Keratinocyte (primary cell): ENCODE results near the gene MAMDC2. TPM values are rescaled to one million over a fixed set of nuclear protein-coding genes. Genes with fewer than 3 reads are reported as not detected.

Experiments
- DNase-seq: peaks from one replicate; pipeline ENCODE4 v3.0.0-alpha.2; 2011; ENCODE audit warnings: low read depth, missing footprints, low spot score
- FAIRE-seq: peaks from 2 replicates; lab custom pipeline; 2011; peaks lifted over from hg19 to GRCh38; lab: Jason Lieb, UNC
- H2AFZ ChIP-seq: 2 replicates; pipeline ENCODE4 v1.6.0; 2012; ENCODE audit warnings: low read length, control low read depth, inconsistent platforms; ENCODE audit not compliant: control insufficient read depth
- H3K27ac ChIP-seq: 2 replicates; pipeline ENCODE4 v1.5.1; 2011; ENCODE audit warnings: low read length; ENCODE audit not compliant: control insufficient read depth, insufficient read depth
- H3K27me3 ChIP-seq: 3 replicates; pipeline ENCODE4 v1.6.0; 2011; ENCODE audit warnings: low read length; ENCODE audit not compliant: control insufficient read depth, insufficient read depth; ENCODE audit errors: extremely low read depth
- H3K36me3 ChIP-seq, 2 experiments: 2 replicates in 1 of 2; 3 replicates in 1 of 2; pipeline ENCODE4 v1.5.1; 2011; ENCODE audit warnings: low read length in 2 of 2, mild to moderate bottlenecking in 1 of 2; ENCODE audit not compliant: control insufficient read depth in 2 of 2, insufficient read depth in 2 of 2; ENCODE audit errors: extremely low read depth in 1 of 2
- H3K4me1 ChIP-seq: 3 replicates; pipeline ENCODE4 v1.5.1; 2011; ENCODE audit warnings: low read length; ENCODE audit not compliant: control insufficient read depth, insufficient read depth; ENCODE audit errors: extremely low read depth
- H3K4me2 ChIP-seq: 3 replicates; pipeline ENCODE4 v1.6.0; 2011; ENCODE audit warnings: low read depth, low read length; ENCODE audit not compliant: control insufficient read depth, insufficient read depth; ENCODE audit errors: extremely low read depth
- H3K4me3 ChIP-seq, 3 experiments: fragments of 200-600 bp in 1 of 3; sonication (generic) in 1 of 3; 2 replicates in 2 of 3; 3 replicates in 1 of 3; pipeline ENCODE4 v1.5.1; 2011 to 2016; ENCODE audit warnings: low read length in 3 of 3, mild to moderate bottlenecking in 3 of 3, control low read depth in 2 of 3, inconsistent platforms in 1 of 3, low read depth in 1 of 3, mixed read lengths in 1 of 3, mixed run types in 1 of 3, moderate library complexity in 1 of 3; ENCODE audit not compliant: control insufficient read depth in 2 of 3, insufficient read depth in 2 of 3; ENCODE audit errors: extremely low read depth in 1 of 3
- H3K79me2 ChIP-seq: 2 replicates; pipeline ENCODE4 v1.6.0; 2012; ENCODE audit warnings: low read length; ENCODE audit not compliant: control insufficient read depth, insufficient read depth
- H3K9ac ChIP-seq: 3 replicates; pipeline ENCODE4 v1.6.0; 2011; ENCODE audit warnings: low read length; ENCODE audit not compliant: control insufficient read depth, insufficient read depth; ENCODE audit errors: extremely low read depth
- H3K9me1 ChIP-seq: 3 replicates; pipeline ENCODE4 v1.6.0; 2011; ENCODE audit warnings: low read length; ENCODE audit not compliant: control insufficient read depth, insufficient read depth; ENCODE audit errors: extremely low read depth
- H3K9me3 ChIP-seq: 2 replicates; pipeline ENCODE4 v1.5.1; 2012; ENCODE audit warnings: low read depth, low read length; ENCODE audit not compliant: control insufficient read depth
- H4K20me1 ChIP-seq: 3 replicates; pipeline ENCODE4 v1.6.0; 2011; ENCODE audit warnings: low read length; ENCODE audit not compliant: control insufficient read depth, insufficient read depth; ENCODE audit errors: extremely low read depth
- EZH2 ChIP-seq: IDR thresholded peaks from one replicate; pipeline ENCODE4 v1.6.1; 2012; ENCODE audit warnings: inconsistent platforms, mild to moderate bottlenecking, low read length, moderate library complexity
- dilution Hi-C: fragments of 300-500 bp; cut with MboI; formaldehyde crosslinking; loops from one replicate; pipeline ENCODE4 v1.7.0; 2020; ENCODE audit warnings: low sequenced_read_pairs; ENCODE audit not compliant: extremely low pct_ligation_motif_present
- polyA minus RNA-seq, 3 experiments: library from RNA; depleted of rRNA, polyadenylated mRNA; stranded (reverse); fragments of >200 nt; gene quantifications; 1 replicate in 1 of 3; 2 replicates in 1 of 3; 3 replicates in 1 of 3; pipeline ENCODE4 v1.2.3, GENCODE V29; 2011
- polyA plus RNA-seq, 5 experiments: library from polyadenylated mRNA; depleted of rRNA in 3 of 5; stranded (reverse) in 3 of 5; stranded (forward) in 1 of 5; unstranded in 1 of 5; fragments of >200 nt; gene quantifications; 1 replicate in 1 of 5; 2 replicates in 3 of 5; 3 replicates in 1 of 5; pipeline versions ENCODE4 v1.2.1 to v1.2.3, GENCODE V29; 2011 to 2012; ENCODE audit warnings: missing spikeins in 2 of 5, low read depth in 1 of 5, low replicate concordance in 1 of 5
- TF ChIP-seq, protein P1 (sequence below), 3 experiments: IDR thresholded peaks in 1 of 3; conservative IDR thresholded peaks in 1 of 3; optimal IDR thresholded peaks in 1 of 3; 2 replicates in 2 of 3; 3 replicates in 1 of 3; pipeline versions ENCODE3 to v1.5.1; 2011; ENCODE audit warnings: low read length in 3 of 3, mild to moderate bottlenecking in 3 of 3, moderate library complexity in 2 of 3, control low read depth in 1 of 3, inconsistent platforms in 1 of 3; ENCODE audit not compliant: insufficient read depth in 2 of 3; ENCODE audit errors: extremely low read depth in 1 of 3

MAMDC2 gene, protein sequence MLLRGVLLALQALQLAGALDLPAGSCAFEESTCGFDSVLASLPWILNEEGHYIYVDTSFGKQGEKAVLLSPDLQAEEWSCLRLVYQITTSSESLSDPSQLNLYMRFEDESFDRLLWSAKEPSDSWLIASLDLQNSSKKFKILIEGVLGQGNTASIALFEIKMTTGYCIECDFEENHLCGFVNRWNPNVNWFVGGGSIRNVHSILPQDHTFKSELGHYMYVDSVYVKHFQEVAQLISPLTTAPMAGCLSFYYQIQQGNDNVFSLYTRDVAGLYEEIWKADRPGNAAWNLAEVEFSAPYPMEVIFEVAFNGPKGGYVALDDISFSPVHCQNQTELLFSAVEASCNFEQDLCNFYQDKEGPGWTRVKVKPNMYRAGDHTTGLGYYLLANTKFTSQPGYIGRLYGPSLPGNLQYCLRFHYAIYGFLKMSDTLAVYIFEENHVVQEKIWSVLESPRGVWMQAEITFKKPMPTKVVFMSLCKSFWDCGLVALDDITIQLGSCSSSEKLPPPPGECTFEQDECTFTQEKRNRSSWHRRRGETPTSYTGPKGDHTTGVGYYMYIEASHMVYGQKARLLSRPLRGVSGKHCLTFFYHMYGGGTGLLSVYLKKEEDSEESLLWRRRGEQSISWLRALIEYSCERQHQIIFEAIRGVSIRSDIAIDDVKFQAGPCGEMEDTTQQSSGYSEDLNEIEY
- polyA plus RNA-seq (1.3 to 8.2 TPM (median 4.2 TPM) in 3 replicates), polyA minus RNA-seq (2.0 to 4.7 TPM (median 4.4 TPM) in 3 replicates)
- polyA plus RNA-seq (2011; ENCODE audit: low read depth) = 0.21 TPM
- 0.83 and 1.1 TPM in 2 replicates for polyA plus RNA-seq (2011; cell fraction: cytosol; rRNA removed)
- 3.7 and 4.0 TPM in 2 replicates for polyA plus RNA-seq (2011; cell fraction: nucleus; rRNA removed)
- 0.31 and 6.7 TPM in 2 replicates for polyA plus RNA-seq (2012; ENCODE audit: low replicate concordance)
- 1.5 TPM for polyA minus RNA-seq (2011; cell fraction: cytosol; rRNA and poly(A)+ RNA removed)
- 3.3 and 4.8 TPM in 2 replicates for polyA minus RNA-seq (2011; cell fraction: nucleus; rRNA and poly(A)+ RNA removed)

DNA sequence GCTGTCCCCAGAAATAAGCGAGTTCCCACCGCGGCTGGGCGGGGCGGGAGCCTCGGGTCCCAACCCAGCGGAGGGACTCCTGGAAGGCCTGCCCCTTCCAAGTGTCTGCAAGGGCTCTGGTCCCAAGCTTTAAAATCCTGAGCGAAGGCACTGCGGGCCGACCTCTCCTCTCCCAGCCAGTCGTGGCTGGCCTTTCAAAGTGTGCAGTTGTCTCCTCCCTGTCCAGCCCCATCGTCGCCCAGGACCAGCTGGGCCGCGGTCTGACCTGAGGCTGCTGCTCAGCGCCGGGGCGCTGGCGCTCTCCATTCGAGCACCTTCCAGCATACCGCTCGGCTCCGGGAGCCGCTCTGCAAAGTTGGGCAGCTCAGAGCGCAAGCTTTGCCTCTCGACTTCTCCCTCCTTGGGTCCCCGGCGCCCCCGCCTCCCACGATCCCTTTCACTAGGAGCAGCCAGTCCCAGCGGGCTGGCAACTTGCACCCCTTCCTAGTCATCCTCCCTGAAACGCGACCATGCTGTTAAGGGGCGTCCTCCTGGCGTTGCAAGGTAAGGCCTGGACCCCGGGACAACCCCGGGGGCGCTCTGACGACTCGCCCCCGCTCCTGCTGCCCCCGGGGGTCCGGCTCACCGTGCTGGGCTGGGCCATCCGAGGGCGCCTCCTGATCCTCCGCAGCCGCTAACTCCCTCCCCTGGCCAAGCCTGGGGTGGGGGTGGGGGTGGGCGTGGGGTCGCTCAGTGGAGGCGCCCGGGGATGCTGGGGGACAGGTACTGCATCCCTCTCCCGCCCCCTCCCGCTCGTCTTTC, at the start of gene MAMDC2:
MAMDC2 (plus strand) TSS at position 160 of the 801 bp plus-strand sequence; CDS start at position 510, 350 bp downstream.
- Histone ChIP-seq H3K27me3 (no peaks in the 10 kb centered on the region), H3K9ac (peak within 1 kb of the TSS; percentile 65), H3K36me3 (no peaks in the 10 kb centered on the region), H3K4me2 (peak within 1 kb of the TSS; percentile 91), H3K27ac (peak within 1 kb of the TSS; percentile 32), H3K4me1 (peaks cover 57% of the 10 kb centered on the region), H3K79me2 (no peaks in the 10 kb centered on the region), H4K20me1 (no peaks in the 10 kb centered on the region), H3K4me3 (peak within 1 kb of the TSS; percentile 30 to 71 (median 71)), H3K9me3 (no peaks in the 10 kb centered on the region), H2AFZ (peak within 1 kb of the TSS; percentile 81), H3K9me1 (no peaks in the 10 kb centered on the region)
- no peak for FAIRE-seq
- TF ChIP-seq, protein P1, sequence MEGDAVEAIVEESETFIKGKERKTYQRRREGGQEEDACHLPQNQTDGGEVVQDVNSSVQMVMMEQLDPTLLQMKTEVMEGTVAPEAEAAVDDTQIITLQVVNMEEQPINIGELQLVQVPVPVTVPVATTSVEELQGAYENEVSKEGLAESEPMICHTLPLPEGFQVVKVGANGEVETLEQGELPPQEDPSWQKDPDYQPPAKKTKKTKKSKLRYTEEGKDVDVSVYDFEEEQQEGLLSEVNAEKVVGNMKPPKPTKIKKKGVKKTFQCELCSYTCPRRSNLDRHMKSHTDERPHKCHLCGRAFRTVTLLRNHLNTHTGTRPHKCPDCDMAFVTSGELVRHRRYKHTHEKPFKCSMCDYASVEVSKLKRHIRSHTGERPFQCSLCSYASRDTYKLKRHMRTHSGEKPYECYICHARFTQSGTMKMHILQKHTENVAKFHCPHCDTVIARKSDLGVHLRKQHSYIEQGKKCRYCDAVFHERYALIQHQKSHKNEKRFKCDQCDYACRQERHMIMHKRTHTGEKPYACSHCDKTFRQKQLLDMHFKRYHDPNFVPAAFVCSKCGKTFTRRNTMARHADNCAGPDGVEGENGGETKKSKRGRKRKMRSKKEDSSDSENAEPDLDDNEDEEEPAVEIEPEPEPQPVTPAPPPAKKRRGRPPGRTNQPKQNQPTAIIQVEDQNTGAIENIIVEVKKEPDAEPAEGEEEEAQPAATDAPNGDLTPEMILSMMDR (optimal IDR thresholded peaks at IDR 0.05 in 1 of 3, IDR thresholded peaks at IDR 0.05 in 1 of 3, conservative IDR thresholded peaks at IDR 0.05 in 1 of 3; ENCODE audit: extremely low read depth in 1 of 3, insufficient read depth in 2 of 3, low read length in 3 of 3) = no peak
- no peak for TF ChIP-seq EZH2
- DNase-seq = no peak
- dilution Hi-C loops = no loop called here

GRCh38 chr9:69995846-69996245, 47.8 kb upstream of the MAMDC2 start:
- Histone ChIP-seq H3K79me2 (no peaks in the 10 kb centered on the region), H3K9ac (no peak overlapping the region), H3K36me3 (no peaks in the 10 kb centered on the region), H3K27me3 (no peaks in the 10 kb centered on the region), H3K4me2 (no peak overlapping the region), H3K9me1 (no peaks in the 10 kb centered on the region), H3K4me1 (peaks cover 5% of the 10 kb centered on the region), H3K27ac (no peak overlapping the region), H4K20me1 (no peaks in the 10 kb centered on the region), H3K4me3 (no peak overlapping the region), H2AFZ (no peak overlapping the region), H3K9me3 (no peaks in the 10 kb centered on the region)
- DNase-seq (no peak), FAIRE-seq (no peak)
- dilution Hi-C loops = no loop called here
- TF ChIP-seq, protein P1 (optimal IDR thresholded peaks at IDR 0.05 in 1 of 3, IDR thresholded peaks at IDR 0.05 in 1 of 3, conservative IDR thresholded peaks at IDR 0.05 in 1 of 3; ENCODE audit: extremely low read depth in 1 of 3, insufficient read depth in 2 of 3, low read length in 3 of 3) = no peak
- TF ChIP-seq EZH2 = no peak
